Retinal pigment epithelial cell (primary cell): ENCODE data around the gene TXNRD1.

Experiments used
- DNase-seq: peaks from one replicate; pipeline ENCODE4 v3.0.0-alpha.2; 2010; ENCODE audit warnings: low read depth
- H3K4me3 ChIP-seq: 2 replicates; pipeline ENCODE4 v1.5.1; 2011; ENCODE audit warnings: mild to moderate bottlenecking, low read length, control low read depth, moderate library complexity
- TF ChIP-seq, protein P1 (sequence below): conservative IDR thresholded peaks from 2 replicates; pipeline ENCODE4 v1.5.1; 2011; ENCODE audit warnings: low read depth, low read length, control low read depth, inconsistent platforms

TXNRD1 gene

DNA sequence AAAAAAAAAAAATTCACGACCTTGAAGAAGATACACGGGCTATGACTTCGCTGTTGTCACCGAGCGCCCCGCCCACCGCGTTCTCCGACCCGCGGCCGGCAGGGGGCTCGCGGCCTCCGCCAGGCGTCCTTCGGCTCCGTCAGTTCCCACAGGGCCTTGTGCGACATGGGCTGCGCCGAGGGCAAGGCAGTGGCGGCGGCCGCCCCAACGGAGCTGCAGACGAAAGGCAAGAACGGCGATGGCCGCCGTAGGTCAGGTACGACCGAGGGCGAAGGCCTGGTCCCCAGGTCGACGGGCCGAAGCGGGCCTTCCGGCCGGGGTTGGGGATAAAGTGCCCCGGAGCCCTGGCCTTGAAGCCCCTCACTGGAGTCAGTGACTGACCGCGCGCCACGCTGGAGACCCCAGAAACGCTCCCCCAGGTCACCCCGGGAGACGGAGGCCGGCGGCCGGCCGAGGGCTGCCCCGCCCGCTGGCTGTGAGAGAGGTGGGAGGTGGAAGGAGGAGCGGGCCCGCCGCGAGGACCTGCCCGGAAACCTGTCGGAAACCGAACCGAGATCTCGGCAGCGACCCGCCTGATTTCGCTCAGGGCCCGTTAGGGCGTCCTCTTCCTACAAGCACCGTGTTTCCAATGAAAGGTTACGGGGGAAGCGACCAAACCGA is at the start of gene TXNRD1:
Gene TXNRD1, plus strand, starts transcription at position 142 of the 660 bp plus-strand sequence. Its CDS starts 24 bp downstream, at position 166.
- H3K4me3 ChIP-seq: peak within 1 kb of the TSS; percentile 63
- DNase-seq: peak; percentile 30
- TF ChIP-seq, protein P1, sequence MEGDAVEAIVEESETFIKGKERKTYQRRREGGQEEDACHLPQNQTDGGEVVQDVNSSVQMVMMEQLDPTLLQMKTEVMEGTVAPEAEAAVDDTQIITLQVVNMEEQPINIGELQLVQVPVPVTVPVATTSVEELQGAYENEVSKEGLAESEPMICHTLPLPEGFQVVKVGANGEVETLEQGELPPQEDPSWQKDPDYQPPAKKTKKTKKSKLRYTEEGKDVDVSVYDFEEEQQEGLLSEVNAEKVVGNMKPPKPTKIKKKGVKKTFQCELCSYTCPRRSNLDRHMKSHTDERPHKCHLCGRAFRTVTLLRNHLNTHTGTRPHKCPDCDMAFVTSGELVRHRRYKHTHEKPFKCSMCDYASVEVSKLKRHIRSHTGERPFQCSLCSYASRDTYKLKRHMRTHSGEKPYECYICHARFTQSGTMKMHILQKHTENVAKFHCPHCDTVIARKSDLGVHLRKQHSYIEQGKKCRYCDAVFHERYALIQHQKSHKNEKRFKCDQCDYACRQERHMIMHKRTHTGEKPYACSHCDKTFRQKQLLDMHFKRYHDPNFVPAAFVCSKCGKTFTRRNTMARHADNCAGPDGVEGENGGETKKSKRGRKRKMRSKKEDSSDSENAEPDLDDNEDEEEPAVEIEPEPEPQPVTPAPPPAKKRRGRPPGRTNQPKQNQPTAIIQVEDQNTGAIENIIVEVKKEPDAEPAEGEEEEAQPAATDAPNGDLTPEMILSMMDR: peak; percentile 80

GRCh38 chr12:104165801-104166200 is 49.8 kb upstream of the TXNRD1 start:
- no peak for DNase-seq
- H3K4me3 ChIP-seq: no peak overlapping the region
- TF ChIP-seq, protein P1: no peak

DNA sequence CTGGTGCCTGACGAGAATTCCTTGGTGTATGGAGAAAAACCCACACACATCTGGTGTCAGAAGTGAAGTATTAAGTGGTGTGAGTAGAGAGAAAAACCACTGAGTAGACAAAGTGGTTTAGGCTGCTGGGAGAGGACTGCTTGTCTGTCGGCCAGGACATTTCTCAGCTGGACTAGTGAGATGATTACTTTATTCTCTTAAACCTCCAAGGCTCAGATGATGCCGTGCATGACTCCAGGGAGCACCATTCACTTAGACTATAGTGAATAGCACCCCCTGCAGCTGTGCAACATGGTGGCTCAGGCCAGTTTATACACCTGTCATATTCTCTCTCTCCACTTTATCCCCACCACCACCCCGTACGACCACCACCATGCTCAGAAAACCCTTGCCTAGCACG is 49.1 kb upstream of the TXNRD1 start:
- TF ChIP-seq, protein P1: no peak
- no peak for DNase-seq
- no peak overlapping the region for H3K4me3 ChIP-seq

GRCh38 chr12:104167519-104168458 is 47.8 kb upstream of the TXNRD1 start:
- TF ChIP-seq, protein P1: no peak
- DNase-seq: no peak
- H3K4me3 ChIP-seq: no peak overlapping the region

DNA sequence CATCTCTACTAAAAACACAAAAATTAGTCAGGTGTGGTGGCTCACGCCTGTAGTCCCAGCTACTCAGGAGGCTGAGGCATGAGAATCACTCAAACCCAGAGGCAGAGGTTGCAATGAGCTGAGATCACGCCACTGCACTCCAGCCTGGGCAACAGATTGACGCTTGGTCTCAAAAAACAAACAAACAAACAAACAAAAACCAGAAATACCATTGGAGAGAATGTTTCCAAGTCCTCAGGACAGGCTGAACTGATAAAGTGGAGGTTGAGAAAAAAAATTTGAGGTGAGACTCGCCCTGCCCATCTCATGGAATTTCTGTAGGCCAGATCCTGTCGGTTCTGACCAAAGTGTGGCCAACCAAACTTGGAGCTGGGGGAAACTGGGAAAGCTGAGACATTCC is 47.0 kb upstream of the TXNRD1 start:
- DNase-seq: no peak
- TF ChIP-seq, protein P1: no peak

GRCh38 chr12:104171785-104172569 is 43.6 kb upstream of the TXNRD1 start:
- TF ChIP-seq, protein P1: no peak
- H3K4me3 ChIP-seq: no peak overlapping the region
- DNase-seq: no peak

More for the DNA sequence above, 47.0 kb upstream of the TXNRD1 start:
- H3K4me3 ChIP-seq: no peak overlapping the region
